GM13977 (cell line): ENCODE measurements around the gene INPP5D.

Source experiments
- DNase-seq: peaks from one replicate; pipeline ENCODE4 v3.0.0; 2012; ENCODE audit warnings: low spot score
- CTCF ChIP-seq: IDR thresholded peaks from 2 replicates; pipeline ENCODE4 v1.5.1; 2012; ENCODE audit warnings: mild to moderate bottlenecking, control low read depth; ENCODE audit not compliant: insufficient read depth; ENCODE audit errors: extremely low read depth, missing control alignments
- in situ Hi-C: fragments of 300-500 bp; cut with MboI; formaldehyde crosslinking; loops from one replicate; pipeline ENCODE4 v1.12.0; 2022; ENCODE audit warnings: low sequenced_read_pairs, low pct_unique_long_range_greater_than_20kb, mixed read lengths, inconsistent platforms; ENCODE audit not compliant: unreplicated experiment

Gene INPP5D

GRCh38 chr2:233163486-233164103 lies 103.5 kb downstream of the INPP5D start:
- no peak for DNase-seq
- no peak for TF ChIP-seq CTCF
- in situ Hi-C loops: no loop called here

GRCh38 chr2:233164128-233164635 lies 104.0 kb downstream of the INPP5D start:
- DNase-seq: no peak
- no peak for TF ChIP-seq CTCF
- in situ Hi-C loops: no loop called here

- no peak for TF ChIP-seq CTCF
- no peak for DNase-seq
- in situ Hi-C loops: no loop called here
Measured at GRCh38 chr2:233164967-233165366, 104.8 kb downstream of the INPP5D start.

- in situ Hi-C loops: no loop called here
- DNase-seq: no peak
- no peak for TF ChIP-seq CTCF
Measured at GRCh38 chr2:233165543-233165894, 105.4 kb downstream of the INPP5D start.

- no peak for DNase-seq
- in situ Hi-C loops: no loop called here
- no peak for TF ChIP-seq CTCF
Measured at GRCh38 chr2:233165895-233166661, 105.9 kb downstream of the INPP5D start.

- no peak for DNase-seq
- in situ Hi-C loops: no loop called here
- no peak for TF ChIP-seq CTCF
Measured at GRCh38 chr2:233168445-233168844, 108.3 kb downstream of the INPP5D start.
